Activated CD8-positive, alpha-beta T cell treated with anti-CD3 and anti-CD28 coated beads for 36 hours (primary cell): ENCODE results near the gene ITGBL1. TPM values are rescaled to one million over a fixed set of nuclear protein-coding genes. Genes with fewer than 3 reads are reported as not detected.

Source experiments
- ATAC-seq: fragments of 200-7000 bp; cut with Tn5 transposase; one replicate; pipeline ENCODE4 v1.10.0; 2021; ENCODE audit warnings: mild to moderate bottlenecking, moderate library complexity
- CTCF ChIA-PET: fragments of 350-600 bp; sonication (Branson Sonifier 250); formaldehyde crosslinking; loops from one replicate; lab custom pipeline; 2021; ENCODE audit warnings: antibody characterized with exemption; lab: Charles Lee
- POLR2A ChIA-PET: fragments of 350-600 bp; sonication (Branson Sonifier 250); formaldehyde crosslinking; loops from one replicate; lab custom pipeline; 2021; ENCODE audit warnings: antibody characterized with exemption; lab: Charles Lee
- DNase-seq: peaks from one replicate; pipeline ENCODE4 v3.0.0-alpha.2; 2020
- H3K27ac Mint-ChIP-seq: one replicate; pipeline ENCODE4 v1.8.0; 2021; ENCODE audit warnings: mild to moderate bottlenecking, mixed read lengths
- H3K27me3 Mint-ChIP-seq: one replicate; pipeline ENCODE4 v1.8.0; 2021; ENCODE audit warnings: mixed read lengths
- H3K36me3 Mint-ChIP-seq: one replicate; pipeline ENCODE4 v1.8.0; 2021; ENCODE audit warnings: low read depth, mixed read lengths
- H3K4me1 Mint-ChIP-seq: one replicate; pipeline ENCODE4 v1.8.0; 2021; ENCODE audit warnings: low read depth, mixed read lengths
- H3K4me3 Mint-ChIP-seq: one replicate; pipeline ENCODE4 v1.8.0; 2021; ENCODE audit warnings: mild to moderate bottlenecking, moderate library complexity, mixed read lengths
- H3K9me3 Mint-ChIP-seq: one replicate; pipeline ENCODE4 v1.8.0; 2021; ENCODE audit warnings: mixed read lengths
- intact Hi-C: fragments of 100-400 bp; cut with micrococcal nuclease; formaldehyde crosslinking; loops from one replicate; pipeline ENCODE4 v1.10.0; 2022
- total RNA-seq, 2 experiments: library from RNA; stranded (reverse); gene quantifications; one replicate each; pipeline ENCODE4 v1.2.3, GENCODE V29; 2021
- TF ChIP-seq, protein P1 (sequence below): fragments of 200-600 bp; IDR thresholded peaks from one replicate; pipeline ENCODE4 v1.8.0; 2022; ENCODE audit warnings: antibody characterized with exemption, mild to moderate bottlenecking

The ITGBL1 gene
- total RNA-seq, 2 experiments from 2014 or later, result not detected

DNA sequence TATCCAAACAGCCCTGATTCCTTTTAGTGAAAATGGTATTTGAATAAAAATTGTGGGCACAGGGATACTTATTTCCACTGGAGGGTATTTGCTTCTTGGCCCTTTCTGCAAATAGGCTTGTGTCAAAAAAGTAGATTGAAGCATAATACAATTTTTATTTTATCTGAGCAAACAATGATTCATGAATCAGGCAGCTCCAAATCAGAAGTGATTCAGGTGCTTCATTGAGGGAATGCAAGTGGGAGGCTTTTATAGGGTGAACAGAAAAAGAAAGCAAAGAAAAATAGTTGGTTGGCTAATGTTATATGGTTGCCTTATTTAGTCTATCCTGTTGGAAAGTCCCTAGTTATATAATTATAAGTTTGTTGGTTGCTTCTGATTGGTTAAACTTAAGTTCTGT is 117.9 kb downstream of the ITGBL1 start:
- ChIA-PET CTCF (no interaction called here), POLR2A (no interaction called here)
- Mint-ChIP-seq H3K4me3 (no peak overlapping the region), H3K27me3 (no peaks in the 10 kb centered on the region), H3K27ac (no peak overlapping the region), H3K4me1 (no peaks in the 10 kb centered on the region), H3K36me3 (no peaks in the 10 kb centered on the region), H3K9me3 (no peaks in the 10 kb centered on the region)
- intact Hi-C loops, result no loop called here
- no peak for ATAC-seq
- TF ChIP-seq, protein P1, sequence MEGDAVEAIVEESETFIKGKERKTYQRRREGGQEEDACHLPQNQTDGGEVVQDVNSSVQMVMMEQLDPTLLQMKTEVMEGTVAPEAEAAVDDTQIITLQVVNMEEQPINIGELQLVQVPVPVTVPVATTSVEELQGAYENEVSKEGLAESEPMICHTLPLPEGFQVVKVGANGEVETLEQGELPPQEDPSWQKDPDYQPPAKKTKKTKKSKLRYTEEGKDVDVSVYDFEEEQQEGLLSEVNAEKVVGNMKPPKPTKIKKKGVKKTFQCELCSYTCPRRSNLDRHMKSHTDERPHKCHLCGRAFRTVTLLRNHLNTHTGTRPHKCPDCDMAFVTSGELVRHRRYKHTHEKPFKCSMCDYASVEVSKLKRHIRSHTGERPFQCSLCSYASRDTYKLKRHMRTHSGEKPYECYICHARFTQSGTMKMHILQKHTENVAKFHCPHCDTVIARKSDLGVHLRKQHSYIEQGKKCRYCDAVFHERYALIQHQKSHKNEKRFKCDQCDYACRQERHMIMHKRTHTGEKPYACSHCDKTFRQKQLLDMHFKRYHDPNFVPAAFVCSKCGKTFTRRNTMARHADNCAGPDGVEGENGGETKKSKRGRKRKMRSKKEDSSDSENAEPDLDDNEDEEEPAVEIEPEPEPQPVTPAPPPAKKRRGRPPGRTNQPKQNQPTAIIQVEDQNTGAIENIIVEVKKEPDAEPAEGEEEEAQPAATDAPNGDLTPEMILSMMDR, result no peak
- no peak for DNase-seq

DNA sequence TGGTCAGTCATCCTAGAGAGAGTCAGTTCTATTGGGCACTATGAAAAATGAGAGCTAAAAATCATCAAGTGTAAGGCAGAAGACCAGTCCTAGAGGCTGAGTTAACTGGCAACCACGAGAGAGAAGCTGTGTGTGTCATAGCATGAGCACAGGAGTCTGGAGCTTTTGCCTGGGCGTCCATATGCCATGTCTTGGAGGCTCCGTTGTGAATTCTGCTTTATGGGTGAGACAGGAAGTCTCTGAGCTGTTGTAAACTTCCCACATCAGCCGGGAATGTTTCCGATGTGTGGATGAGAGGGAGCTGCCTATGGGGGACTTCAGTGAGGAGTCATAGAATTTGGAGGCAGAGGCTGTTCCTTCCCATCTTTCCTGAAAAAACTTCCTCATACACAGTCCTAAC is 120.0 kb downstream of the ITGBL1 start:
- H3K9me3 Mint-ChIP-seq, result no peaks in the 10 kb centered on the region
- CTCF ChIA-PET, result no interaction called here
- no peaks in the 10 kb centered on the region for H3K36me3 Mint-ChIP-seq
- no peaks in the 10 kb centered on the region for H3K4me1 Mint-ChIP-seq
- POLR2A ChIA-PET, result no interaction called here
- peaks cover 1% of the 10 kb centered on the region for H3K27me3 Mint-ChIP-seq
- no peak overlapping the region for H3K4me3 Mint-ChIP-seq
- H3K27ac Mint-ChIP-seq, result no peak overlapping the region
- intact Hi-C loops, result no loop called here
- TF ChIP-seq, protein P1, result no peak
- ATAC-seq, result no peak
- no peak for DNase-seq

DNA sequence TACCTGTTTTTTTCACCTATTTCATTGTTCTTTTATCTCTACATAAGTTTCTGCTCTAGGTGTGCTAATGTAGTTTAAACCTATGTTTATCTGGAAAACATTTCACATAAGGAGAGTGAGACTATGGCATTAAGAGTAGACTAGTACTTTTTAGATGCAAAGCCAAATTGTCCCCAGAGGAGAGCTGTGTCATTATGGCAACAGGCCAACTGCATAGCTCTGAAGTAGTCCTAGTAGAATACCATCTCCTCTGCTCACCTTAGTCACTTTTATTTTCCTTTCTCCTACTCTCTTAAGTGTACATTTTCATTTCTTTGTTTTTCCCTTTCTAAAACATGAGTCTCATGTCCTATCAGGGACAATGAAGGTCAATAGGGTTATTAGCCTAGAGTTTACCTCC is 123.1 kb downstream of the ITGBL1 start:
- ChIA-PET POLR2A (no interaction called here), CTCF (no interaction called here)
- intact Hi-C loops, result no loop called here
- H3K9me3 Mint-ChIP-seq, result no peaks in the 10 kb centered on the region
- H3K4me1 Mint-ChIP-seq, result no peaks in the 10 kb centered on the region
- no peak overlapping the region for H3K4me3 Mint-ChIP-seq
- H3K27me3 Mint-ChIP-seq, result peaks cover 1% of the 10 kb centered on the region
- ATAC-seq, result no peak
- no peaks in the 10 kb centered on the region for H3K36me3 Mint-ChIP-seq
- DNase-seq, result no peak
- H3K27ac Mint-ChIP-seq, result no peak overlapping the region
- TF ChIP-seq, protein P1, result no peak

DNA sequence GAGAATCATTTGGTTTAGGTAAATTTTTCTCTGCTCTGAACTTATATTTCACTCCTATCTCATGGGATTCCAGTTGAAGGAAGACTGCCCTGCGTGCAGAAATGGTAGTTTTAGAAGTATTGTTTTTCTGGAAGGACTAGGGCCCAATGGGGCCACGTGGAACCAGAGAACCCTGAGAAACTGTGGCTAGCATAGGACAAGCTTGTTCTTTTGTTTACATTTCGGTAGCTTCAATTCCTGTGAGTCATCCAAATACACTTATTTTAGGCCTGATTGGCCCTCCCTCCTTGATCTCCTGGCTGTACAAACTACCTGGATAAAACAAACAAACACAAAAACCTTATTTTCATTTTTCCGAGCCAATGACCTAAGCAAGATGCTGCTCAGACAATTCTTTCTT is 124.0 kb downstream of the ITGBL1 start:
- ATAC-seq (no peak), DNase-seq (no peak)
- H3K4me3 Mint-ChIP-seq, result no peak overlapping the region
- H3K4me1 Mint-ChIP-seq, result no peaks in the 10 kb centered on the region
- H3K9me3 Mint-ChIP-seq, result no peaks in the 10 kb centered on the region
- ChIA-PET POLR2A (no interaction called here), CTCF (no interaction called here)
- intact Hi-C loops, result no loop called here
- H3K36me3 Mint-ChIP-seq, result no peaks in the 10 kb centered on the region
- H3K27ac Mint-ChIP-seq, result no peak overlapping the region
- TF ChIP-seq, protein P1, result no peak
- peaks cover 1% of the 10 kb centered on the region for H3K27me3 Mint-ChIP-seq

DNA sequence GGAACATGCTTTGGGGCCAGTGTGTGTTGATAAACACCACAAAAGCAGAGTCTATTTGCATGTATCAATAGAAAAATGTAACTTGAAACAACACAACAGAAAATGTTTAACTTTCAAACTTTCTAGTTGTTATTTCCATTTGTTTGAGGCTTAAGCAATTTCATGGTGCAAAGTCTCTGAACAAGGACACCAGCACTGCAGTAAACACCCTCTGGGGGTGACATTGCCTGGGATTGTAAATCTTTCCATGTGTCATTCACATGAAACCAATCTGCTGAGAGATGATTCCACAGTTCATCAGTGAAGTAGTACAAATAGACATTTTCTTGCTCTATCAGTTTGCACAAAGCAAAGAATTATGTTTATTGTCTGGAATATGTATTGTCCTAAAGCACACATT is 124.5 kb downstream of the ITGBL1 start:
- TF ChIP-seq, protein P1, result no peak
- CTCF ChIA-PET, result no interaction called here
- Mint-ChIP-seq H3K36me3 (no peaks in the 10 kb centered on the region), H3K27ac (no peak overlapping the region), H3K4me3 (no peak overlapping the region), H3K27me3 (peaks cover 1% of the 10 kb centered on the region), H3K4me1 (no peaks in the 10 kb centered on the region), H3K9me3 (no peaks in the 10 kb centered on the region)
- no peak for DNase-seq
- intact Hi-C loops, result no loop called here
- POLR2A ChIA-PET, result no interaction called here
- no peak for ATAC-seq
